ENCODE results near the gene SCNN1G. TPM values are rescaled to one million over a fixed set of nuclear protein-coding genes. Genes with fewer than 3 reads are reported as not detected.
A peak's percentile ranks its signal among the peaks of the same experiment; 100 is the strongest.

Gene SCNN1G
- total and polyA plus RNA-seq, 2 of the 4 experiments (the other 2 are of a cell fraction), result not detected

DNA sequence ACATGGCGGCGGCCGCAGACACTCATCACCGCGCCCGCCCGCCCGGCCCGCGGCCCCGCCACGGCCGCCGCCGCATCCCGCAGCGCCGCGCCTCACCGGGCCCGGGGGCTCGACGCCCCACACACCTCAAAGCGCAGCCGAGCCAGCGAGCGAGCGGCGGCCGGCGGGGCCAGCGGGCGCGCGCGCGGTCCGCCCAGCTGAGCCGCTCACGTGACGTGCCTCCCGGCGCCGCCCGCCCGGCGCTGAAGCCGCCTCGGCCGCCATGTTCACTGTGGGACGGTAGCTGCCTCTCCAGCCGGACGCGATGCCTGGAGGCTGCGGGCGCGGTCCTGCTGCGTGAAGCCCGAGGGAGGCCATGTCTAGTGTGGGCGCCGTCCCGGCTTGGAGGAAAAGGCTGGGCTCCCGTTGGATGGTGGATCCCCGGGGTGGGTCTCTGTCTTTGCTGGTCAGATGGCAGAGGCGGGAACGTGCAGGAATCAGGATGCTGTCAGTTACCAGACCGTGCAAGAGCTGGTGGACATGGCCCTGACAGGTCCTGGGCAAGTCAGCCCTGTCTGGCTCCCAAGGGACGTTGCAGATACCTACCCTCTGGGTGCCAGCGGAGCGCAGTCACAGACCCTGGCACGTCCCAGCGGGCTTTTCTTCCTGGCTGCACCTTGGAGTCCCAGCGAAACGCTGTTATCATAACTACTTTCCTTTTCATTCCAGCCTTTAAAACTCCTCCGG lies 33.1 kb upstream of the SCNN1G start, which contains the start of gene USP31:
TSS of gene USP31 (minus strand) at position 186 of the 726 bp plus-strand sequence. CDS start at position 4, 182 bp downstream.
- in situ Hi-C loops (cut with MboI; ENCODE audit: low sequenced_read_pairs) (no loop called here), intact Hi-C loops (cut with micrococcal nuclease) (loop anchor here (5.0 kb wide), 1 partner anchor 77 kb away; no protein-coding TSS in a partner anchor), dilution Hi-C loops (cut with HindIII; ENCODE audit: low sequenced_read_pairs, unreplicated experiment) (no loop called here)
- Histone ChIP-seq H3K9me1 (ENCODE audit: insufficient read depth, low read length) (0 out of 2 replicates have a peak, but pooled peaks cover 3% of the 10 kb centered on the region), H4K91ac (ENCODE audit: insufficient read depth, low read depth, low read length) (peak within 1 kb of the TSS; percentile 45; the same call in 1 of the 2 replicates), H3K56ac (ENCODE audit: extremely low read depth, insufficient read depth, low read length) (no peak within 1 kb of the TSS), H3K4ac (ENCODE audit: low read depth, low read length) (peak within 1 kb of the TSS; percentile 39; the same call in 1 of the 2 replicates), H3K23ac (ENCODE audit: low read depth, low read length) (peak within 1 kb of the TSS; percentile 92), H3K18ac (ENCODE audit: low read depth, low read length) (no peak within 1 kb of the TSS), H3K27ac (ENCODE audit: insufficient read depth, low read length) (peak within 1 kb of the TSS; percentile 18; the same call in 1 of the 2 replicates), H2AK9ac (replicated peaks; ENCODE audit: low read depth, low read length, poor library complexity) (peak within 1 kb of the TSS; percentile 90), H3K9ac (ENCODE audit: low read depth, low read length) (peak within 1 kb of the TSS; percentile 59), H4K8ac (ENCODE audit: low read depth in 2 of 2, low read length in 2 of 2) (peak within 1 kb of the TSS; percentile 24 to 83), H4K20me1 (ENCODE audit: insufficient read depth, low read length) (peaks cover 8% of the 10 kb centered on the region; the same call in 1 of the 2 replicates), H4K5ac (ENCODE audit: low read depth, low read length) (peak within 1 kb of the TSS; percentile 44; the same call in 1 of the 2 replicates), H3K14ac (replicated peaks; ENCODE audit: low read depth, low read length) (peak within 1 kb of the TSS; percentile 92), H2BK5ac (ENCODE audit: low read depth, low read length, poor library complexity, severe bottlenecking) (no peak within 1 kb of the TSS), H3K9me3 (ENCODE audit: control insufficient read depth, insufficient read depth, low read length) (no peaks in the 10 kb centered on the region), H2BK120ac (ENCODE audit: low read depth, low read length) (no peak within 1 kb of the TSS), H2AK5ac (ENCODE audit: low read depth, low read length) (no peak within 1 kb of the TSS), H3K4me3 (ENCODE audit: insufficient read depth, low read depth, low read length) (peak within 1 kb of the TSS; percentile 92), H3K4me2 (ENCODE audit: low read depth, low read length) (peak within 1 kb of the TSS; percentile 98), H3K36me3 (ENCODE audit: control insufficient read depth, insufficient read depth, low read length) (no peaks in the 10 kb centered on the region), H2BK15ac (ENCODE audit: low read depth, low read length) (no peak within 1 kb of the TSS), H3K27me3 (ENCODE audit: control insufficient read depth, insufficient read depth, low read length) (no peaks in the 10 kb centered on the region; the same call in 1 of the 2 replicates), H3K79me1 (ENCODE audit: low read depth in 1 of 2, low read length in 2 of 2) (peaks cover 13 to 21% of the 10 kb centered on the region in 2 experiments; a peak in 3 of 4 replicates), H2AFZ (replicated peaks; ENCODE audit: low read length, poor library complexity) (peak within 1 kb of the TSS; percentile 93), H3K4me1 (ENCODE audit: control insufficient read depth, insufficient read depth, low read length) (peaks cover 5% of the 10 kb centered on the region; the same call in 1 of the 2 replicates), H2BK20ac (ENCODE audit: low read depth, low read length) (0 out of 2 replicates have a peak within 1 kb of the TSS, but pooled peaks have one; percentile 3)
- 2% methylated on average over 28 of the region's 75 CpGs; no CpG with 5 or more reads in 1 of the 2 experiments for WGBS, 2 experiments (ENCODE audit: extremely low coverage in 2 of 2, insufficient read length in 1 of 2)
- ATAC-seq (ENCODE audit: low read depth) (peak; percentile 99), DNase-seq (peak; percentile 93)
- BruUV-seq (replicated peaks), result no TSS peak
- CTCF ChIA-PET, result no interaction called here
- POLR2A ChIA-PET (ENCODE audit: unreplicated experiment), result interaction anchor here (1.2 kb wide), 1 partner anchor 17 kb away, joined by 3 read pairs; no protein-coding TSS in a partner anchor
- peak; percentile 84 for TF ChIP-seq BHLHE40 (IDR thresholded peaks at IDR 0.05; ENCODE audit: low read depth, low read length)
- no peak for TF ChIP-seq CHD1 (IDR thresholded peaks at IDR 0.05; ENCODE audit: low read depth, low read length)
- TF ChIP-seq RAD21 (IDR thresholded peaks at IDR 0.05; ENCODE audit: low read length), result no peak
- TF ChIP-seq RCOR1 (IDR thresholded peaks at IDR 0.05; ENCODE audit: insufficient replicate concordance, low read length), result peak; percentile 33
- TF ChIP-seq, protein P1, sequence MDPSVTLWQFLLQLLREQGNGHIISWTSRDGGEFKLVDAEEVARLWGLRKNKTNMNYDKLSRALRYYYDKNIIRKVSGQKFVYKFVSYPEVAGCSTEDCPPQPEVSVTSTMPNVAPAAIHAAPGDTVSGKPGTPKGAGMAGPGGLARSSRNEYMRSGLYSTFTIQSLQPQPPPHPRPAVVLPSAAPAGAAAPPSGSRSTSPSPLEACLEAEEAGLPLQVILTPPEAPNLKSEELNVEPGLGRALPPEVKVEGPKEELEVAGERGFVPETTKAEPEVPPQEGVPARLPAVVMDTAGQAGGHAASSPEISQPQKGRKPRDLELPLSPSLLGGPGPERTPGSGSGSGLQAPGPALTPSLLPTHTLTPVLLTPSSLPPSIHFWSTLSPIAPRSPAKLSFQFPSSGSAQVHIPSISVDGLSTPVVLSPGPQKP (IDR thresholded peaks at IDR 0.05; ENCODE audit: borderline replicate concordance, low read depth, low read length), result no peak
- TF ChIP-seq NFE2L2 (IDR thresholded peaks at IDR 0.05; ENCODE audit: low read depth, low read length), result no peak
- TF ChIP-seq MAFK (IDR thresholded peaks at IDR 0.05; ENCODE audit: low read depth, low read length), result no peak
- TF ChIP-seq CEBPB (IDR thresholded peaks at IDR 0.05; ENCODE audit: low read depth, low read length), result no peak
- TF ChIP-seq FOS (IDR thresholded peaks at IDR 0.05; ENCODE audit: low read depth, low read length), result peak; percentile 39; the same call in 1 of the 2 replicates
- TF ChIP-seq, protein P2, sequence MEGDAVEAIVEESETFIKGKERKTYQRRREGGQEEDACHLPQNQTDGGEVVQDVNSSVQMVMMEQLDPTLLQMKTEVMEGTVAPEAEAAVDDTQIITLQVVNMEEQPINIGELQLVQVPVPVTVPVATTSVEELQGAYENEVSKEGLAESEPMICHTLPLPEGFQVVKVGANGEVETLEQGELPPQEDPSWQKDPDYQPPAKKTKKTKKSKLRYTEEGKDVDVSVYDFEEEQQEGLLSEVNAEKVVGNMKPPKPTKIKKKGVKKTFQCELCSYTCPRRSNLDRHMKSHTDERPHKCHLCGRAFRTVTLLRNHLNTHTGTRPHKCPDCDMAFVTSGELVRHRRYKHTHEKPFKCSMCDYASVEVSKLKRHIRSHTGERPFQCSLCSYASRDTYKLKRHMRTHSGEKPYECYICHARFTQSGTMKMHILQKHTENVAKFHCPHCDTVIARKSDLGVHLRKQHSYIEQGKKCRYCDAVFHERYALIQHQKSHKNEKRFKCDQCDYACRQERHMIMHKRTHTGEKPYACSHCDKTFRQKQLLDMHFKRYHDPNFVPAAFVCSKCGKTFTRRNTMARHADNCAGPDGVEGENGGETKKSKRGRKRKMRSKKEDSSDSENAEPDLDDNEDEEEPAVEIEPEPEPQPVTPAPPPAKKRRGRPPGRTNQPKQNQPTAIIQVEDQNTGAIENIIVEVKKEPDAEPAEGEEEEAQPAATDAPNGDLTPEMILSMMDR (conservative IDR thresholded peaks at IDR 0.05; ENCODE audit: low read depth, low read length), result no peak
- TF ChIP-seq, protein P3, sequence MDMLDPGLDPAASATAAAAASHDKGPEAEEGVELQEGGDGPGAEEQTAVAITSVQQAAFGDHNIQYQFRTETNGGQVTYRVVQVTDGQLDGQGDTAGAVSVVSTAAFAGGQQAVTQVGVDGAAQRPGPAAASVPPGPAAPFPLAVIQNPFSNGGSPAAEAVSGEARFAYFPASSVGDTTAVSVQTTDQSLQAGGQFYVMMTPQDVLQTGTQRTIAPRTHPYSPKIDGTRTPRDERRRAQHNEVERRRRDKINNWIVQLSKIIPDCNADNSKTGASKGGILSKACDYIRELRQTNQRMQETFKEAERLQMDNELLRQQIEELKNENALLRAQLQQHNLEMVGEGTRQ (IDR thresholded peaks at IDR 0.05; ENCODE audit: low read depth, low read length), result peak; percentile 97
- TF ChIP-seq MAZ (IDR thresholded peaks at IDR 0.05; ENCODE audit: borderline replicate concordance, low read depth, low read length), result peak; percentile 89
- TF ChIP-seq SMC3 (IDR thresholded peaks at IDR 0.05; ENCODE audit: low read depth, low read length), result no peak

All from IMR-90 (cell line).